A549 (cell line): ENCODE results near the gene IFI30. TPM values are rescaled to one million over a fixed set of nuclear protein-coding genes. Genes with fewer than 3 reads are reported as not detected.
A peak's percentile ranks its signal among the peaks of the same experiment; 100 is the strongest.

Experiments
- ATAC-seq, 2 experiments: fragments of 200-7000 bp in 1 of 2; fragments of >200 bp in 1 of 2; cut with Nextera tagmentation in 1 of 2; cut with Tn5 transposase in 1 of 2; 3 replicates each; pipeline versions ENCODE4 v1.8.0 to v1.9.1; 2018 to 2020; ENCODE audit warnings: mild to moderate bottlenecking in 1 of 2, moderate library complexity in 1 of 2
- CTCF ChIA-PET: fragments of 300-600 bp; sonication (Branson Sonifier 250); formaldehyde crosslinking; extraction: SDS; loops from one replicate; lab custom pipeline; 2021; ENCODE audit warnings: antibody characterized with exemption, inconsistent platforms; lab: Yijun Ruan, JAX
- POLR2A ChIA-PET: fragments of 350-600 bp; formaldehyde crosslinking; extraction: SDS; loops from one replicate; lab custom pipeline; 2021; ENCODE audit warnings: antibody characterized with exemption, inconsistent platforms; lab: Yijun Ruan, JAX
- DNase-seq, 2 experiments: peaks; one replicate each; pipeline versions ENCODE4 v3.0.0 to v3.0.0-alpha.2; 2011 to 2016; ENCODE audit warnings: low read depth in 1 of 2, low spot score in 1 of 2
- FAIRE-seq: peaks from 2 replicates; lab custom pipeline; 2011; peaks lifted over from hg19 to GRCh38; lab: Jason Lieb, UNC
- H3K27ac ChIP-seq, 2 experiments: fragments of >200 bp; sonication (Bioruptor Twin); formaldehyde crosslinking; 3 replicates each; pipeline ENCODE4 v1.5.1; 2016 to 2017
- H3K4me1 ChIP-seq: fragments of >200 bp; sonication (Bioruptor Twin); formaldehyde crosslinking; 3 replicates; pipeline ENCODE4 v1.6.1; 2016
- H3K4me2 ChIP-seq: fragments of >200 bp; sonication (Bioruptor Twin); formaldehyde crosslinking; 3 replicates; pipeline ENCODE4 v1.6.1; 2016
- H3K4me3 ChIP-seq: fragments of >200 bp; sonication (Bioruptor Twin); formaldehyde crosslinking; 3 replicates; pipeline ENCODE4 v1.5.1; 2016
- H3K9me3 ChIP-seq: fragments of >200 bp; sonication (Bioruptor Twin); formaldehyde crosslinking; 3 replicates; pipeline ENCODE4 v1.6.1; 2016
- BHLHE40 ChIP-seq: IDR thresholded peaks from 2 replicates; pipeline ENCODE4 v1.6.1; 2012; ENCODE audit warnings: low read depth, low read length, inconsistent platforms
- CEBPB ChIP-seq, 2 experiments: fragments of >200 bp in 1 of 2; sonication (Bioruptor Twin) in 1 of 2; formaldehyde crosslinking in 1 of 2; IDR thresholded peaks; 2 replicates each; pipeline ENCODE4 v1.6.1; 2012 to 2016
- CHD2 ChIP-seq: fragments of 150-350 bp; IDR thresholded peaks from 2 replicates; pipeline ENCODE4 v1.6.1; 2014; ENCODE audit warnings: low read length; ENCODE audit not compliant: partially characterized antibody
- CHD4 ChIP-seq: fragments of 200-600 bp; sonication (generic); IDR thresholded peaks from 2 replicates; pipeline ENCODE4 v1.6.1; 2016; ENCODE audit warnings: antibody characterized with exemption, mild to moderate bottlenecking, borderline replicate concordance
- EHMT2 ChIP-seq: fragments of 200-600 bp; sonication (generic); IDR thresholded peaks from 2 replicates; pipeline ENCODE4 v1.6.1; 2016; ENCODE audit warnings: antibody characterized with exemption, low read depth, mild to moderate bottlenecking, moderate library complexity
- EP300 ChIP-seq, 2 experiments: fragments of >200 bp; sonication (Bioruptor Twin); formaldehyde crosslinking; IDR thresholded peaks; 2 replicates in 1 of 2; 3 replicates in 1 of 2; pipeline ENCODE4 v1.6.1; 2016 to 2017
- FOSB ChIP-seq: fragments of 250-450 bp; sonication (Bioruptor Pico); IDR thresholded peaks from 2 replicates; pipeline ENCODE4 v1.5.0; 2020; ENCODE audit warnings: mild to moderate bottlenecking, moderate library complexity
- HEYL ChIP-seq: fragments of 250-450 bp; sonication (Bioruptor Pico); IDR thresholded peaks from 2 replicates; pipeline ENCODE4 v1.8.0; 2021; ENCODE audit warnings: mild to moderate bottlenecking, moderate library complexity
- HOXA7 ChIP-seq: fragments of 250-450 bp; sonication (Bioruptor Pico); IDR thresholded peaks from 2 replicates; pipeline ENCODE4 v1.5.0; 2020; ENCODE audit warnings: mild to moderate bottlenecking, moderate library complexity
- JUN ChIP-seq, 2 experiments: fragments of >200 bp; sonication (Bioruptor Twin); formaldehyde crosslinking; IDR thresholded peaks; 2 replicates in 1 of 2; 3 replicates in 1 of 2; pipeline ENCODE4 v1.6.1; 2016 to 2017
- JUNB ChIP-seq: fragments of >200 bp; sonication (Bioruptor Twin); formaldehyde crosslinking; IDR thresholded peaks from 2 replicates; pipeline ENCODE4 v1.6.1; 2016
- KDM5A ChIP-seq: fragments of 200-600 bp; sonication (generic); IDR thresholded peaks from 2 replicates; pipeline ENCODE4 v1.6.1; 2016; ENCODE audit warnings: antibody characterized with exemption, mild to moderate bottlenecking
- NFE2L2 ChIP-seq: fragments of 150-350 bp; conservative IDR thresholded peaks from 2 replicates; pipeline ENCODE4 v1.6.1; 2014; ENCODE audit warnings: low read length
- RCOR1 ChIP-seq: fragments of 150-350 bp; IDR thresholded peaks from 2 replicates; pipeline ENCODE4 v1.6.1; 2014; ENCODE audit warnings: antibody characterized with exemption, low read length, low read depth
- RFX5 ChIP-seq: fragments of 450-650 bp; IDR thresholded peaks from 2 replicates; pipeline ENCODE4 v1.7.1; 2014; ENCODE audit warnings: antibody characterized with exemption, mild to moderate bottlenecking, moderate library complexity
- SMC3 ChIP-seq: fragments of >200 bp; sonication (Bioruptor Twin); formaldehyde crosslinking; IDR thresholded peaks from 3 replicates; pipeline ENCODE4 v1.6.1; 2018; ENCODE audit warnings: inconsistent platforms
- SREBF2 ChIP-seq: fragments of 450-650 bp; IDR thresholded peaks from 2 replicates; pipeline ENCODE4 v1.6.1; 2014; ENCODE audit warnings: mild to moderate bottlenecking, moderate library complexity
- TFCP2L1 ChIP-seq: fragments of 250-450 bp; sonication (Bioruptor Pico); IDR thresholded peaks from 2 replicates; pipeline ENCODE4 v1.5.0; 2021; ENCODE audit warnings: mild to moderate bottlenecking
- ZC3H11A ChIP-seq: fragments of 450-650 bp; IDR thresholded peaks from 2 replicates; pipeline ENCODE4 v1.6.1; 2014; ENCODE audit warnings: antibody characterized with exemption, mild to moderate bottlenecking
- ZSCAN20 ChIP-seq: fragments of 250-450 bp; sonication (Bioruptor Pico); IDR thresholded peaks from 2 replicates; pipeline ENCODE4 v1.8.0; 2022; ENCODE audit warnings: mild to moderate bottlenecking, moderate library complexity
- WGBS: methylation state at CpG from one replicate; pipeline ENCODE4 v1.1.6; 2017; ENCODE audit errors: missing lambda C conversion rate; 5-methylcytosine and 5-hydroxymethylcytosine counted together
- polyA plus RNA-seq, 4 experiments: library from polyadenylated mRNA; depleted of rRNA in 3 of 4; stranded (reverse); fragments of >200 nt; fragmentation: RNase III in 1 of 4; extraction: RNeasy Plus Mini Kit Qiagen cat#74134 plus additional on column Dnase treatment in 1 of 4; gene quantifications; 2 replicates in 3 of 4; 3 replicates in 1 of 4; pipeline ENCODE4 v1.2.3, GENCODE V29; 2011 to 2017
- TF ChIP-seq, protein P1 (sequence below): fragments of 200-600 bp; sonication (generic); IDR thresholded peaks from 2 replicates; pipeline ENCODE4 v1.6.1; 2016; ENCODE audit warnings: antibody characterized with exemption, mild to moderate bottlenecking, moderate library complexity
- TF ChIP-seq, protein P2 (sequence below): IDR thresholded peaks from 2 replicates; pipeline ENCODE4 v1.6.1; 2012; ENCODE audit warnings: low read depth, borderline replicate concordance
- TF ChIP-seq, protein P3 (sequence below): fragments of 250-450 bp; sonication (Bioruptor Pico); IDR thresholded peaks from 2 replicates; pipeline ENCODE4 v1.5.0; 2020; ENCODE audit warnings: low read depth, mild to moderate bottlenecking, moderate library complexity
- TF ChIP-seq, protein P4 (sequence below): IDR thresholded peaks from 2 replicates; pipeline ENCODE4 v1.6.1; 2012
- TF ChIP-seq, protein P5 (sequence below): fragments of 450-650 bp; IDR thresholded peaks from 2 replicates; pipeline ENCODE4 v1.6.1; 2014; ENCODE audit warnings: antibody characterized with exemption

Gene IFI30
- polyA plus RNA-seq, 2 of the 4 experiments (the other 2 are of a cell fraction): 11.2 to 13.5 TPM

DNA sequence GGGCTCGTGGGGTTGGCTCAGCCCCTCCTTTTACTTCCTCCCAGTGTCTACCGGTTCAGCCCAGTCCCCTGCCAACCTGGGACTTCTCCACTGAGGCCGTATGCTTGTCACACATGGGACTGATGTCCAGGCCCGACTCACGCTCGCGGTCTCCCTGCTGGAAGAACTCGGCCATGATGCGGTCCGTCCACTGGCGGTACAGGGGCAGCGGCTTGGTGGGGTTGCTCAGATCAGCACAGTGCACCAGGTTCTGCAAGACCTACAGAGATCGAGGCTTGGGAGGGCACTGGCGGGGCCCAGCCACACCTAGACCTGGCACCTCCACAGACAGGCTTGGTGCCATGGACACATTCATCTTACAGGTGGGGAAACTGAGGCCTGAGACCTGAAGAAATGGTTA, 38.1 kb downstream of the IFI30 start (continued):
- TF ChIP-seq FOSB (CRISPR knock-in tag) (no peak), HEYL (CRISPR knock-in tag) (no peak), BHLHE40 (no peak), SMC3 (no peak), JUN (IDR thresholded peaks at IDR 0.05) (no peak)
- TF ChIP-seq, protein P1, sequence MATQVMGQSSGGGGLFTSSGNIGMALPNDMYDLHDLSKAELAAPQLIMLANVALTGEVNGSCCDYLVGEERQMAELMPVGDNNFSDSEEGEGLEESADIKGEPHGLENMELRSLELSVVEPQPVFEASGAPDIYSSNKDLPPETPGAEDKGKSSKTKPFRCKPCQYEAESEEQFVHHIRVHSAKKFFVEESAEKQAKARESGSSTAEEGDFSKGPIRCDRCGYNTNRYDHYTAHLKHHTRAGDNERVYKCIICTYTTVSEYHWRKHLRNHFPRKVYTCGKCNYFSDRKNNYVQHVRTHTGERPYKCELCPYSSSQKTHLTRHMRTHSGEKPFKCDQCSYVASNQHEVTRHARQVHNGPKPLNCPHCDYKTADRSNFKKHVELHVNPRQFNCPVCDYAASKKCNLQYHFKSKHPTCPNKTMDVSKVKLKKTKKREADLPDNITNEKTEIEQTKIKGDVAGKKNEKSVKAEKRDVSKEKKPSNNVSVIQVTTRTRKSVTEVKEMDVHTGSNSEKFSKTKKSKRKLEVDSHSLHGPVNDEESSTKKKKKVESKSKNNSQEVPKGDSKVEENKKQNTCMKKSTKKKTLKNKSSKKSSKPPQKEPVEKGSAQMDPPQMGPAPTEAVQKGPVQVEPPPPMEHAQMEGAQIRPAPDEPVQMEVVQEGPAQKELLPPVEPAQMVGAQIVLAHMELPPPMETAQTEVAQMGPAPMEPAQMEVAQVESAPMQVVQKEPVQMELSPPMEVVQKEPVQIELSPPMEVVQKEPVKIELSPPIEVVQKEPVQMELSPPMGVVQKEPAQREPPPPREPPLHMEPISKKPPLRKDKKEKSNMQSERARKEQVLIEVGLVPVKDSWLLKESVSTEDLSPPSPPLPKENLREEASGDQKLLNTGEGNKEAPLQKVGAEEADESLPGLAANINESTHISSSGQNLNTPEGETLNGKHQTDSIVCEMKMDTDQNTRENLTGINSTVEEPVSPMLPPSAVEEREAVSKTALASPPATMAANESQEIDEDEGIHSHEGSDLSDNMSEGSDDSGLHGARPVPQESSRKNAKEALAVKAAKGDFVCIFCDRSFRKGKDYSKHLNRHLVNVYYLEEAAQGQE: no peak

DNA sequence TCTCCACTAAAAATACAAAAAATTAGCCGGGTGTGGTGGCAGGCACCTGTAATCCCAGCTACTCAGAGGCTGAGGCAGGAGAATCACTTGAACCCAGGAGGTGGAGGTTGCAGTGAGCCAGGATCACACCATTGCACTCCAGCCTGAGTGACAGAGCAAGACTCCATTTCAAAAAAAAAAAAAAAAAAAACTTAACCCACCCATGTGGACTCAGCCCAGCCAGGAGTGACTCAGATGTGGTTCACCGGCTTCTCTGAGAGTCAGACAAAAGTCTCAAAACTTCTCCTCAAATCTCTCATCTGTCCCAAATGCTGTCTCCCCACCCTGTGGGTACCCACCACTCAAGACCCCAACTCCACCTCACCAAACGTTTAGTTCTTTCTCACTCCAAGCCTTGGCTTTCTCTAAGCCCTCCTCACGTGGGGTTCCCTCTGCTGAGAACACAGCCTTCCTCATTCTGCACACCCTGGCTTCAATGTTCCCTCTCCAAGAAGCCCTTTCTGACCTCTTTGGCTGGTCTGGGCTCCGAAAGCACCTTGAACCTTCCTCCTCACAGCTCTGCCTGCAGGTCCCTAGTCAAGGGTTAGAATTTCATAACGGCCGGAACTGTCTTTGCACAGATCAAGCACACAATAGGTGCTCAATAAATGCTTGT, 41.3 kb downstream of the IFI30 start:
- ATAC-seq (peak; percentile 40 to 64; a peak in 3 of 6 replicates), DNase-seq (no peak), FAIRE-seq (no peak)
- Histone ChIP-seq H3K9me3 (no peaks in the 10 kb centered on the region), H3K4me1 (peaks cover 4% of the 10 kb centered on the region; the same call in 1 of the 3 replicates), H3K27ac (no peak overlapping the region), H3K4me2 (0 out of 3 replicates have a peak overlapping the region, but pooled peaks have one; percentile 17), H3K4me3 (no peak overlapping the region)
- POLR2A ChIA-PET: interaction anchor here (0.7 kb wide), 1 partner anchor 18 kb away, joined by 6 read pairs; no protein-coding TSS in a partner anchor
- TF ChIP-seq CHD4: no peak
- 53% methylated on average over 7 of the region's 7 CpGs for WGBS
- CTCF ChIA-PET: interaction anchor here (0.8 to 1.1 kb wide), 3 partner anchors 37 to 198 kb away, joined by 3 to 4 read pairs (median 3); no protein-coding TSS in a partner anchor

DNA sequence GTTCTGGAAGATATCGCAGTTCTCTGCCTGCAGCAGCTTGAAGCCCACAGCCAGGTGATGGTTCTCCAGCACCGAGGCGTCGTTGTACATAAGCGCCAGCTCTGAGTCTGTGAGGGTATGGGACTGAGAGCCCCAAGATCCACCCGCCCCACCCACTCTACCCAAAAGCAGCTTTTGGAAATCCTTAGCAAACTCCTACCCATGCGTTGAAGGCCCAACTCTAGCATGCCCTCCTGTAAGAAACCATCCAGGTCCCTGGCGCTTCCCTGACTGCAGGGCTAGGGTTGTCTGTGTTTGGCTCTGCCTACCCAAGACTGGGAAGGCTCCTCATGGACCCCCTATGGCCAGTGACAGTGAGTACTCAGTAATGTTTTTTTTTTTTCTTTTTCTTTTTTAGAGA, 43.2 kb downstream of the IFI30 start:
- no peak for FAIRE-seq

DNA sequence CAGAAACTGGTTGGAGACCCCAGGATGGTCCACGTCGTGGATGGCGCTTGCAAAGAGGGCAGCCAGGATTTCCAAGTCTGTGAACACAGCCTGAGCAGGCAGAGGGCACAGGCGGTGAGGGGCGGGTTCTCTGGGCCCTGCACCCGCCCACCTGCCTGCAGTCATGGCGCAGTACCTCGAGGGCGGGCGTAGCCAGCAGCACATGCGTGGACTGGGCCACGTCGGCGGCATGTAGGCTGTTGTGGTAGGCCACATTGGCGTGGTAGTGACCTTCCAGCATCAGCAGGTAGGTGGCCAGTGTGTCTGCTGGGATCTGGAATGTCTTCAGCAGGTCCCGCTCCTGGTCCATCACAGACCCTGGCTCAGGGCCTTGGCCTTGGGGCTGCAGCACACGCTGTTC, 44.5 kb downstream of the IFI30 start:
- H3K4me1 ChIP-seq: peaks cover 4% of the 10 kb centered on the region; the same call in 1 of the 3 replicates
- ChIA-PET CTCF (interaction anchor here (0.9 to 2.5 kb wide), 3 partner anchors 10 to 34 kb away, joined by 3 to 11 read pairs (median 4); no protein-coding TSS in a partner anchor), POLR2A (no interaction called here)
- H3K4me2 ChIP-seq: no peak overlapping the region
- H3K4me3 ChIP-seq: no peak overlapping the region
- no peak for TF ChIP-seq CHD4
- TF ChIP-seq, protein P2, sequence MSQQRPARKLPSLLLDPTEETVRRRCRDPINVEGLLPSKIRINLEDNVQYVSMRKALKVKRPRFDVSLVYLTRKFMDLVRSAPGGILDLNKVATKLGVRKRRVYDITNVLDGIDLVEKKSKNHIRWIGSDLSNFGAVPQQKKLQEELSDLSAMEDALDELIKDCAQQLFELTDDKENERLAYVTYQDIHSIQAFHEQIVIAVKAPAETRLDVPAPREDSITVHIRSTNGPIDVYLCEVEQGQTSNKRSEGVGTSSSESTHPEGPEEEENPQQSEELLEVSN: no peak
- no peak for TF ChIP-seq TFCP2L1 (CRISPR knock-in tag)
- no peak for TF ChIP-seq JUNB
- TF ChIP-seq SREBF2: no peak
- TF ChIP-seq, protein P3, sequence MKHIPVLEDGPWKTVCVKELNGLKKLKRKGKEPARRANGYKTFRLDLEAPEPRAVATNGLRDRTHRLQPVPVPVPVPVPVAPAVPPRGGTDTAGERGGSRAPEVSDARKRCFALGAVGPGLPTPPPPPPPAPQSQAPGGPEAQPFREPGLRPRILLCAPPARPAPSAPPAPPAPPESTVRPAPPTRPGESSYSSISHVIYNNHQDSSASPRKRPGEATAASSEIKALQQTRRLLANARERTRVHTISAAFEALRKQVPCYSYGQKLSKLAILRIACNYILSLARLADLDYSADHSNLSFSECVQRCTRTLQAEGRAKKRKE: no peak
- TF ChIP-seq NFE2L2: no peak
- TF ChIP-seq ZSCAN20: no peak
- TF ChIP-seq JUN (IDR thresholded peaks at IDR 0.05): no peak
- TF ChIP-seq, protein P4, sequence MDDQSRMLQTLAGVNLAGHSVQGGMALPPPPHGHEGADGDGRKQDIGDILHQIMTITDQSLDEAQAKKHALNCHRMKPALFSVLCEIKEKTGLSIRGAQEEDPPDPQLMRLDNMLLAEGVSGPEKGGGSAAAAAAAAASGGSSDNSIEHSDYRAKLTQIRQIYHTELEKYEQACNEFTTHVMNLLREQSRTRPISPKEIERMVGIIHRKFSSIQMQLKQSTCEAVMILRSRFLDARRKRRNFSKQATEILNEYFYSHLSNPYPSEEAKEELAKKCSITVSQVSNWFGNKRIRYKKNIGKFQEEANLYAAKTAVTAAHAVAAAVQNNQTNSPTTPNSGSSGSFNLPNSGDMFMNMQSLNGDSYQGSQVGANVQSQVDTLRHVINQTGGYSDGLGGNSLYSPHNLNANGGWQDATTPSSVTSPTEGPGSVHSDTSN: no peak
- TF ChIP-seq KDM5A: no peak
- TF ChIP-seq RCOR1: no peak
- TF ChIP-seq, protein P5, sequence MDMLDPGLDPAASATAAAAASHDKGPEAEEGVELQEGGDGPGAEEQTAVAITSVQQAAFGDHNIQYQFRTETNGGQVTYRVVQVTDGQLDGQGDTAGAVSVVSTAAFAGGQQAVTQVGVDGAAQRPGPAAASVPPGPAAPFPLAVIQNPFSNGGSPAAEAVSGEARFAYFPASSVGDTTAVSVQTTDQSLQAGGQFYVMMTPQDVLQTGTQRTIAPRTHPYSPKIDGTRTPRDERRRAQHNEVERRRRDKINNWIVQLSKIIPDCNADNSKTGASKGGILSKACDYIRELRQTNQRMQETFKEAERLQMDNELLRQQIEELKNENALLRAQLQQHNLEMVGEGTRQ: no peak
- H3K27ac ChIP-seq: no peak overlapping the region
- ATAC-seq: no peak
- WGBS: 81% methylated on average over 11 of the region's 17 CpGs
- H3K9me3 ChIP-seq: no peaks in the 10 kb centered on the region
- DNase-seq: no peak
- FAIRE-seq: no peak

More for the DNA sequence above, 43.2 kb downstream of the IFI30 start:
- TF ChIP-seq EP300 (IDR thresholded peaks at IDR 0.05): no peak
- no peak for TF ChIP-seq RFX5
- no peak for TF ChIP-seq CHD2
- no peak for TF ChIP-seq NFE2L2
- TF ChIP-seq HOXA7: no peak
- no peak for TF ChIP-seq KDM5A
- no peak for TF ChIP-seq RCOR1
- no peak for TF ChIP-seq FOSB (CRISPR knock-in tag)
- TF ChIP-seq EHMT2: no peak
- TF ChIP-seq ZC3H11A: no peak
- TF ChIP-seq CEBPB (IDR thresholded peaks at IDR 0.05): no peak
- TF ChIP-seq, all 56 proteins: peak for 0
- DNase-seq (no peak), ATAC-seq (no peak)
- H3K27ac ChIP-seq: no peak overlapping the region
- 93% methylated on average over 8 of the region's 8 CpGs for WGBS
- no peak overlapping the region for H3K4me3 ChIP-seq
- CTCF ChIA-PET: interaction anchor here (1.2 kb wide), 1 partner anchor 35 kb away, joined by 3 read pairs; no protein-coding TSS in a partner anchor
- POLR2A ChIA-PET: no interaction called here
- H3K9me3 ChIP-seq: no peaks in the 10 kb centered on the region
- no peak overlapping the region for H3K4me2 ChIP-seq
- H3K4me1 ChIP-seq: peaks cover 4% of the 10 kb centered on the region; the same call in 1 of the 3 replicates
